AG20443 (cell line): Measurements from ENCODE around the gene DISP1.

ENCODE experiments used
- DNase-seq: peaks from one replicate; pipeline ENCODE4 v3.0.0; 2012; ENCODE audit warnings: low spot score, mixed read lengths

The DISP1 gene

DNA sequence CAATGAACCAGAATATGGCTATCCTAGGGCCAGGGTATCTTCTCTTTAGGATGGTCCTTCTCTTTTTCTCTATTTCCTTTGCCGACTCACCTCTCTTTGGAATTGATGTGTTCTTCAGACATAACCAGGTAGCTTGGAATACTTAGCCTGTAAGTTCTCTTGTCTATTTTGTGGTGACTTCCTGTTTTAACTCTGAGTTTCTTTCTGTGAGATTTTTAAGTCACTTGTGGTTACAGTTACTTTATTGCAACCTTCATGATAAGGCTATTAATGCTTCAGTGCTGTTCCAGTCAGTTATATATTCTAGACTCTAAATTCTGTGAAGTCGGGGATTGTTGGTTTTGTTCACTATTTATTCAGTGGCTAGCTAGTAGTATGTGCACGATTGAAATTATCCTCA is 46.2 kb downstream of the DISP1 start:
- no peak for DNase-seq
